ENCODE measurements around the gene ITGB3BP. TPM values are rescaled to one million over a fixed set of nuclear protein-coding genes. Genes with fewer than 3 reads are reported as not detected.
A peak's percentile ranks its signal among the peaks of the same experiment; 100 is the strongest.

The ITGB3BP gene
- total and polyA plus RNA-seq, 2 of the 13 experiments (the other 11 are each of a cell fraction or from before 2014, with no cell fraction given) = 19.0 to 46.5 TPM

DNA sequence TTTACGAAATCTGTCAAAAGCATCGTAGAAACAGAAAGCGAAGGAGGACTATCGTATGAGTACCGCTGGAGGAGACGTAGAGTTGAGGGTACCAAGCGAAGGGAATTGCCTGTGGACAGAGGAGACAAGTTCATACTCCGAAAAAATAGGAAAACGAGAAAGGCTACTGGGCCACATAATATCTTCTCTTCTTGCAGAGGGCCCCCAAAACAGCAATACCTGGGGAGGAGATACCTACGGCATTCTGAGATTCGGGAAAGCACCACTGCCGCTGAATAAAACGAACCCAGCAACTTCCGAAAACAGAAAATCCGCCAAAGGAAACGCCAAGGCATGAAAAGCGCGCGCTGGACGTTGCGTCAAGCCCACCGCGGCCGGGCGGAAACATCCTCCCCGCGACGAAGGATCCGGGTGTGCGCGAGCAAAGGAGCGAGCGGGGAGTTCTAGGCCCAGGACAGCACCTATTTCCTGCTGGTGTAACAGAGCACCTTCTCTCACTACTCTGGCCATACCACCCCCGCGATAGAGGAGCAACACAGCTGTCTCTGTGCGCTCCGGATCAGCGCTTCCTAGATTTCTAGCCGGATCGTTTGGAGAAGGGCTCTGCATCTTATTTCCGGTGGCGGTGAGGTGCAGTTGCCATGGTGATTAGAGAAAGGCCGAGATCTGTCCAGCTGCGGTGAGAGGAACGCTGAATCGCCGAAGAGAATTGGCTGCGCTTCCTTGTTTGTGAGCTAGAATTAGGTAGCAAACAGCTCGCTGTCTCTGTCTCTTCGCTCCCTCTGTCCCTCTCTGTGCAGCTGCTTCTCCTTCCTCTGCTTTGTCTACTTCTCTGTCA is at the start of gene ITGB3BP, which contains the start of gene EFCAB7 (continued):
- no peak; the same call in 1 of the 2 replicates for TF ChIP-seq ZNF460 (CRISPR knock-in tag; IDR thresholded peaks at IDR 0.05; ENCODE audit: borderline replicate concordance)
- TF ChIP-seq GFI1 (CRISPR knock-in tag; IDR thresholded peaks at IDR 0.05; ENCODE audit: borderline replicate concordance) = peak; percentile 45; the same call in 1 of the 2 replicates
- peak; percentile 86; the same call in 1 of the 2 replicates for TF ChIP-seq ZNF766 (CRISPR knock-in tag; IDR thresholded peaks at IDR 0.05; ENCODE audit: borderline replicate concordance)
- TF ChIP-seq, protein P1, sequence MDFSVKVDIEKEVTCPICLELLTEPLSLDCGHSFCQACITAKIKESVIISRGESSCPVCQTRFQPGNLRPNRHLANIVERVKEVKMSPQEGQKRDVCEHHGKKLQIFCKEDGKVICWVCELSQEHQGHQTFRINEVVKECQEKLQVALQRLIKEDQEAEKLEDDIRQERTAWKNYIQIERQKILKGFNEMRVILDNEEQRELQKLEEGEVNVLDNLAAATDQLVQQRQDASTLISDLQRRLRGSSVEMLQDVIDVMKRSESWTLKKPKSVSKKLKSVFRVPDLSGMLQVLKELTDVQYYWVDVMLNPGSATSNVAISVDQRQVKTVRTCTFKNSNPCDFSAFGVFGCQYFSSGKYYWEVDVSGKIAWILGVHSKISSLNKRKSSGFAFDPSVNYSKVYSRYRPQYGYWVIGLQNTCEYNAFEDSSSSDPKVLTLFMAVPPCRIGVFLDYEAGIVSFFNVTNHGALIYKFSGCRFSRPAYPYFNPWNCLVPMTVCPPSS (IDR thresholded peaks at IDR 0.05) = no peak
- TF ChIP-seq ATAD3A (CRISPR knock-in tag; IDR thresholded peaks at IDR 0.05) = no peak
- no peak for TF ChIP-seq REL (CRISPR knock-in tag; conservative IDR thresholded peaks at IDR 0.05)
- TF ChIP-seq, protein P2, sequence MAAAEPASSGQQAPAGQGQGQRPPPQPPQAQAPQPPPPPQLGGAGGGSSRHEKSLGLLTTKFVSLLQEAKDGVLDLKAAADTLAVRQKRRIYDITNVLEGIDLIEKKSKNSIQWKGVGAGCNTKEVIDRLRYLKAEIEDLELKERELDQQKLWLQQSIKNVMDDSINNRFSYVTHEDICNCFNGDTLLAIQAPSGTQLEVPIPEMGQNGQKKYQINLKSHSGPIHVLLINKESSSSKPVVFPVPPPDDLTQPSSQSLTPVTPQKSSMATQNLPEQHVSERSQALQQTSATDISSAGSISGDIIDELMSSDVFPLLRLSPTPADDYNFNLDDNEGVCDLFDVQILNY (CRISPR knock-in tag; conservative IDR thresholded peaks at IDR 0.05) = peak; percentile 92
- TF ChIP-seq, protein P3, sequence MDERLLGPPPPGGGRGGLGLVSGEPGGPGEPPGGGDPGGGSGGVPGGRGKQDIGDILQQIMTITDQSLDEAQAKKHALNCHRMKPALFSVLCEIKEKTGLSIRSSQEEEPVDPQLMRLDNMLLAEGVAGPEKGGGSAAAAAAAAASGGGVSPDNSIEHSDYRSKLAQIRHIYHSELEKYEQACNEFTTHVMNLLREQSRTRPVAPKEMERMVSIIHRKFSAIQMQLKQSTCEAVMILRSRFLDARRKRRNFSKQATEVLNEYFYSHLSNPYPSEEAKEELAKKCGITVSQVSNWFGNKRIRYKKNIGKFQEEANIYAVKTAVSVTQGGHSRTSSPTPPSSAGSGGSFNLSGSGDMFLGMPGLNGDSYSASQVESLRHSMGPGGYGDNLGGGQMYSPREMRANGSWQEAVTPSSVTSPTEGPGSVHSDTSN (CRISPR knock-in tag; IDR thresholded peaks at IDR 0.05) = no peak
- TF ChIP-seq POLR2G (IDR thresholded peaks at IDR 0.05; ENCODE audit: low read depth, low read length) = peak; percentile 78
- TF ChIP-seq, protein P4, sequence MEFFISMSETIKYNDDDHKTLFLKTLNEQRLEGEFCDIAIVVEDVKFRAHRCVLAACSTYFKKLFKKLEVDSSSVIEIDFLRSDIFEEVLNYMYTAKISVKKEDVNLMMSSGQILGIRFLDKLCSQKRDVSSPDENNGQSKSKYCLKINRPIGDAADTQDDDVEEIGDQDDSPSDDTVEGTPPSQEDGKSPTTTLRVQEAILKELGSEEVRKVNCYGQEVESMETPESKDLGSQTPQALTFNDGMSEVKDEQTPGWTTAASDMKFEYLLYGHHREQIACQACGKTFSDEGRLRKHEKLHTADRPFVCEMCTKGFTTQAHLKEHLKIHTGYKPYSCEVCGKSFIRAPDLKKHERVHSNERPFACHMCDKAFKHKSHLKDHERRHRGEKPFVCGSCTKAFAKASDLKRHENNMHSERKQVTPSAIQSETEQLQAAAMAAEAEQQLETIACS (CRISPR knock-in tag; IDR thresholded peaks at IDR 0.05) = peak; percentile 69
- TF ChIP-seq ZNF235 (CRISPR knock-in tag; IDR thresholded peaks at IDR 0.05; ENCODE audit: borderline replicate concordance) = no peak
- TF ChIP-seq ZNF891 (CRISPR knock-in tag; IDR thresholded peaks at IDR 0.05) = peak; percentile 92; the same call in 1 of the 2 replicates
- no peak for TF ChIP-seq ZFP82 (CRISPR knock-in tag; IDR thresholded peaks at IDR 0.05; ENCODE audit: borderline replicate concordance)
- no peak for TF ChIP-seq ZNF335 (CRISPR knock-in tag; IDR thresholded peaks at IDR 0.05)
- TF ChIP-seq, protein P5, sequence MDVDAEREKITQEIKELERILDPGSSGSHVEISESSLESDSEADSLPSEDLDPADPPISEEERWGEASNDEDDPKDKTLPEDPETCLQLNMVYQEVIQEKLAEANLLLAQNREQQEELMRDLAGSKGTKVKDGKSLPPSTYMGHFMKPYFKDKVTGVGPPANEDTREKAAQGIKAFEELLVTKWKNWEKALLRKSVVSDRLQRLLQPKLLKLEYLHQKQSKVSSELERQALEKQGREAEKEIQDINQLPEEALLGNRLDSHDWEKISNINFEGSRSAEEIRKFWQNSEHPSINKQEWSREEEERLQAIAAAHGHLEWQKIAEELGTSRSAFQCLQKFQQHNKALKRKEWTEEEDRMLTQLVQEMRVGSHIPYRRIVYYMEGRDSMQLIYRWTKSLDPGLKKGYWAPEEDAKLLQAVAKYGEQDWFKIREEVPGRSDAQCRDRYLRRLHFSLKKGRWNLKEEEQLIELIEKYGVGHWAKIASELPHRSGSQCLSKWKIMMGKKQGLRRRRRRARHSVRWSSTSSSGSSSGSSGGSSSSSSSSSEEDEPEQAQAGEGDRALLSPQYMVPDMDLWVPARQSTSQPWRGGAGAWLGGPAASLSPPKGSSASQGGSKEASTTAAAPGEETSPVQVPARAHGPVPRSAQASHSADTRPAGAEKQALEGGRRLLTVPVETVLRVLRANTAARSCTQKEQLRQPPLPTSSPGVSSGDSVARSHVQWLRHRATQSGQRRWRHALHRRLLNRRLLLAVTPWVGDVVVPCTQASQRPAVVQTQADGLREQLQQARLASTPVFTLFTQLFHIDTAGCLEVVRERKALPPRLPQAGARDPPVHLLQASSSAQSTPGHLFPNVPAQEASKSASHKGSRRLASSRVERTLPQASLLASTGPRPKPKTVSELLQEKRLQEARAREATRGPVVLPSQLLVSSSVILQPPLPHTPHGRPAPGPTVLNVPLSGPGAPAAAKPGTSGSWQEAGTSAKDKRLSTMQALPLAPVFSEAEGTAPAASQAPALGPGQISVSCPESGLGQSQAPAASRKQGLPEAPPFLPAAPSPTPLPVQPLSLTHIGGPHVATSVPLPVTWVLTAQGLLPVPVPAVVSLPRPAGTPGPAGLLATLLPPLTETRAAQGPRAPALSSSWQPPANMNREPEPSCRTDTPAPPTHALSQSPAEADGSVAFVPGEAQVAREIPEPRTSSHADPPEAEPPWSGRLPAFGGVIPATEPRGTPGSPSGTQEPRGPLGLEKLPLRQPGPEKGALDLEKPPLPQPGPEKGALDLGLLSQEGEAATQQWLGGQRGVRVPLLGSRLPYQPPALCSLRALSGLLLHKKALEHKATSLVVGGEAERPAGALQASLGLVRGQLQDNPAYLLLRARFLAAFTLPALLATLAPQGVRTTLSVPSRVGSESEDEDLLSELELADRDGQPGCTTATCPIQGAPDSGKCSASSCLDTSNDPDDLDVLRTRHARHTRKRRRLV (CRISPR knock-in tag; IDR thresholded peaks at IDR 0.05) = no peak
- TF ChIP-seq BRD4 (CRISPR knock-in tag; IDR thresholded peaks at IDR 0.05) = peak; percentile 85; the same call in 1 of the 2 replicates
- peak in 1 of 2 experiments; percentile 93; a peak in 2 of 4 replicates for TF ChIP-seq KLF16 (CRISPR knock-in tag; IDR thresholded peaks at IDR 0.05)
- TF ChIP-seq SRF (IDR thresholded peaks at IDR 0.05; ENCODE audit: low read depth, low read length) = 0 out of 2 replicates have a peak, but pooled peaks have one; percentile 50
